Fibroblast of lung (primary cell): Measurements from ENCODE around the gene SLC9B2.

Experiments used
- CTCF ChIP-seq, 2 donors: IDR thresholded peaks in 1 of 2; conservative IDR thresholded peaks in 1 of 2; 1 replicate in 1 of 2; 2 replicates in 1 of 2; pipeline ENCODE4 v1.5.1; 2011 to 2012; ENCODE audit warnings: low read length in 2 of 2, control low read depth in 1 of 2, inconsistent platforms in 1 of 2, low read depth in 1 of 2, mild to moderate bottlenecking in 1 of 2
- EZH2 ChIP-seq: IDR thresholded peaks from 2 replicates; pipeline ENCODE4 v1.5.1; 2012; ENCODE audit warnings: low read length, control low read depth, mild to moderate bottlenecking; ENCODE audit errors: missing control alignments

- TF ChIP-seq CTCF (conservative IDR thresholded peaks at IDR 0.05 in 1 of 2, IDR thresholded peaks at IDR 0.05 in 1 of 2; ENCODE audit: low read depth in 1 of 2, low read length in 2 of 2), result no peak
- no peak for TF ChIP-seq EZH2
Measured at GRCh38 chr4:103095080-103095479, 18.5 kb upstream of the SLC9B2 start.
